GM19328 (cell line): ENCODE measurements around the gene DRC3.
"Not testable (repeated sequence)": the region's sequence is repeated elsewhere in the genome, so short reads cannot be mapped to it uniquely, and the experiment has no call there.

Source experiments
- ATAC-seq: cut with Tn5 transposase; IDR thresholded peaks from one replicate; pipeline ENCODE4 v1.9.1; 2021; ENCODE audit warnings: mild to moderate bottlenecking, moderate library complexity; ENCODE audit not compliant: unreplicated experiment

DRC3 gene

DNA sequence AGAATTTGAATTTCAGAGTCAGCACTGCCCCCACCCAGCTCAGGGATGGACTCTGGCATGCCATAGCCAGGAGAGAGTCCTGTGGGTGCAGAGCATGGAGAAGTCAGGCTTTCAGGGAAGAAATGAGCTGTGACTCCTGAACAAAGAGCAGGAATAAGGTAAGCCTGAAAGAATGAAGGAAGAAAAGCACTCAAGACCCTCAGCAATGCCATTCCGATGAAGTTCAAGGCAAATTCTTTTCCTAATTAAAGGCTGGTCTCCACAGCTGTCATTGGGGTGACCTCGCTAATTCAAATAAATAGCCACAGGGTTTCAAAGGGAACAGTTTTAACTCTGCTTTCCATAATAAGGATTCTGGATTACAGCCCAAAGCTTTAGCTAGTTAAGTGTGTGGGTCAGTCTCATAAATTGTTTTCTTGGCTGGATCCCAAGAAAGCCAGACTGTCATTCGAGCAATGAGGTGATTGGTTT, 32.2 kb upstream of the DRC3 start:
- no peak for ATAC-seq

GRCh38 chr17:17941015-17941414, 31.6 kb upstream of the DRC3 start:
- ATAC-seq = no peak

GRCh38 chr17:17942846-17943245, 29.8 kb upstream of the DRC3 start:
- ATAC-seq = no peak

DNA sequence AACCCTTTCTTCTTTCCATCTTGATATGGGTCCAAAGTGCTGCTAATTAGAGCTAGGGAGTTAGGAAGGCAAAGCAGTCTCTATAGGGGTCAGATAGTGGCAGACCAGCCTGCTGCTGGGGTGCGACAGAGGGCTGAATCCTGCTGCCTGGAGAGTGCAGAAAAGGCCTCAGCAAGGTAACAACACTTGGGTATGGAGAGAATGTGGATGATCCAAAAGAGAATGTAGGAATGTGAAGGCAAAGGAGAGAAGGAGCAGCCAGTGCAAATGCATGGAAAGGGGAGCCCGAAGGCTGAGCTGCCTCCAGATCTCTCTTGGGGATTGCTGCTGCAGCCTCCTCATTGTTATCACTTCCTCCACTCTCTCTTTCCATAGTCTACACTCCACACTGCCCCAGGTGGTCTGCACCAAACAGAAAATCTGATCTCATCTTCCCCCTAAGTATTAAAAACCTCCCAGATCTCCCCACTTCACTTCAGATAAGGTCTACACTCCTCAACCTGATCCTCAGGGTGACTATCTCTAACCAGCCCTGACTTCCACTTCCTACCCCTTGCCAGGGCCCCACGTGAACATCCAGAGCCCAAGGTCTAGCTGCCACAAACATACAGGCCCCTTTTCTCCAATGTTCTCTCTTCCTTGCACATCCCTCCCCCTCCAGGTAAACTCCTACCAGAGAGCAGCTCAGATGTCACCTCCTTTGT, 29.2 kb upstream of the DRC3 start:
- no peak for ATAC-seq

DNA sequence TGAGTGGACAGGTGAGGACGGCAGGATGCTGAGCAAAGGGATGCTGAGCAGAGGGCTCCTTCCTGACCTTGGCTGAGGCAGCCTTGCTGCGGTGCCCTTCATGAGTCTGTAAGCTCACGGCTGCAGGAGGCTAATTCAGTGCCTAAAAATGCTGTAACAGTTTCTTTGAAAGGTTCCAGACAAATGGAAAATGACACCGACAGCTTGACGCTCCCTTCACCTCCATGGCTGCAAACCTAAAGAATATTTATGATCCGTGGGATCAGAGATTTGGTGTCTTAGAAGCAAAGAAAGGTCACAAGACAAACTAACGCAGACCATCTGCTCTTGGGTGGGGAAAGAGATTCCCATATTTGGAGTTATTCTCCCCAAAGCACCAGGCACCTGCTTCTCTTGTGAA, 28.4 kb upstream of the DRC3 start:
- no peak for ATAC-seq

GRCh38 chr17:17944743-17945142, 27.9 kb upstream of the DRC3 start:
- no peak for ATAC-seq

DNA sequence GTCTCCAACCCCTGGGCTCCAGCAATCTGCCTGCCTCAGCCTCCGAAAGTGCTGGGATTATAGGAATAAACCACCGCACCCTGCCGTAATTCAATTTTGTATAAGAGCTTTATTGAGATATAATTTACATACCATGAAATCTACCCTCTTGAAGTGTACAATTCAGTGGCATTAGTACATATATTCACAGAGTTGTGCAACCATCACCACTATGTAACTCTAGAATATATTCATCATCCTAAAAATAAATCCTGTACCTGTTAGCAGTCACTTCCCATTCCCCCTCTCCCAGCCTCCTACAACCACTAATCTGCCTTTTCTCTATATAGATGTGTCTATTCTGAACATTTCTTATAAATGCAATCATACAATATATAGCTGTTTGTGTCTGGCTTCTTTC, 26.6 kb upstream of the DRC3 start:
- no peak for ATAC-seq

GRCh38 chr17:17947309-17947708, 25.4 kb upstream of the DRC3 start:
- no peak for ATAC-seq

DNA sequence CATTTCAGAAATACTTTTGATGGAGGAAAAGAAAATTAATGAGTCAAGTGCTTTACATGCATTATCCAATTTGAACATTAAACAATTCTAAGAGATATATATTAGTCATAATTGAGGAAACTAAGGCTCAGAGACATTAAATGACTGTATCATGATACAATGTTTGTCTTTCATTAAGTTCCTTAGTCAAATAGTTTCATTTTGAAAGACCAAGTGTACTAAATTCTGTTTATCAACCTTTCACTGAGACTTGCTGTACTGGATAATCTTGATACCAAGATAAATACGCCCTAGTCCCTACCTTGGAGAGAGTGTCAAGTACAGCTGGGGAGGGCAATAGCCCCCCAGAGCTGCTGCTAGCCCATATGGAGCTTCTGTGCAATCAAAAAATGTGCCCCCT, 24.7 kb upstream of the DRC3 start:
- ATAC-seq = no peak

DNA sequence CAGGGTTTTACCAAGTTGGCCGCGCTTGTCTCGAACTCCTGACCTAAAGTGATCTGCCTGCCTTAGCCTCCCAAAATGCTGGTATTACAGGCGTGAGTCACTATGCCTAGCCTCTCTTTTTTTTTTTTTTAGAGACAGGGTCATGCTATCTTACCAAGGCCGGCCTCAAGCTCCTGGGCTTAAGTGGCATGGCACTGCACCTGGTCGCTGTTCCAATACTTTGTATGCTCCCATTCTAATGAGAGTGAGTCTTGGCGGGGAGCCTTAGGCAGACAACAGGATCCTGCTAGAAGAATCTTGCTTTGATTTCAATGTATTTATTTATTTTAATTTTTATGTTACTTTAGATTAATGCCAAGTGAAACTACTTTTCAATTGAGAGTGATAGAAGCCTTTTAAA, 22.3 kb upstream of the DRC3 start:
- no peak for ATAC-seq

DNA sequence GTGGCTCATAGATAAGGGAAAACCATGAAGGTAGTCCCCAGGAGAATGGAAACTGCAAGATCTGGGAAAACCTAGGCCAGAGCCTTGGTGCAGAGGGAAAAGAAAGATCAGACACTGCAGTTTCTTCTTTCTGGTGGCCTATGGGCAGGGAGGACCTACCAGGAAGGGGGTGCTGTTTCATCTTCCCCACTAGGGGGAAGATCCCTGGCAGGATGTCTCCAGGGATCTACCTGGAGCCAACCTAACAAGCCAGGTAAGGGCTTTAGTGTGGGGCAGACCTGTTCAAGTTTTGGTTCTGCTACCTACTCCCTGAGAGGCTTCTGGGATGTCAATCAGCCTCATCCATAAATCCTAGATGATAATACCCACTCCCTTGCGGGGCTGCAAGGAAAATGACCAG, 21.9 kb upstream of the DRC3 start:
- no peak for ATAC-seq

DNA sequence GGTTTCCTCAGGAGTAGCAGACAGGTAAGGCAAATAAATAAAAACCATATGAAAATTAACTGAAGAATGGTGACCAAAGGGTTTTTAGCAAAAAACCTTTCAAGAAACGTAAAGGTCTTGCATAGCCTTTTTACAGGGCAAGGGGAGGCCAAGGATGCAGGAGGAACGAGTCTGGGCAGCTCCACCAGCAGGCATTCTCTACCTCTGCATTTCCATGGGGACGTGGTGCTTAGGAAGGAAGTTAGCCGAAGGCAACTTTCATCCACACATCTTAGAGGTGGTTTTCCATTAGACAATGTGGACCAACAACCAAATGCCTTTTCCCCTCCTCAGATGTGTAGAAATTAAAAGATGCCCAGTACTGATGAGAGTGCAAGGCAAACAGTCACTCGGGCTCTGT, 21.1 kb upstream of the DRC3 start:
- no peak for ATAC-seq

- ATAC-seq = no peak
These were observed 20.0 kb upstream of the DRC3 start for GRCh38 chr17:17952691-17953090.

GRCh38 chr17:17954079-17954478, 18.6 kb upstream of the DRC3 start:
- ATAC-seq = no peak

DNA sequence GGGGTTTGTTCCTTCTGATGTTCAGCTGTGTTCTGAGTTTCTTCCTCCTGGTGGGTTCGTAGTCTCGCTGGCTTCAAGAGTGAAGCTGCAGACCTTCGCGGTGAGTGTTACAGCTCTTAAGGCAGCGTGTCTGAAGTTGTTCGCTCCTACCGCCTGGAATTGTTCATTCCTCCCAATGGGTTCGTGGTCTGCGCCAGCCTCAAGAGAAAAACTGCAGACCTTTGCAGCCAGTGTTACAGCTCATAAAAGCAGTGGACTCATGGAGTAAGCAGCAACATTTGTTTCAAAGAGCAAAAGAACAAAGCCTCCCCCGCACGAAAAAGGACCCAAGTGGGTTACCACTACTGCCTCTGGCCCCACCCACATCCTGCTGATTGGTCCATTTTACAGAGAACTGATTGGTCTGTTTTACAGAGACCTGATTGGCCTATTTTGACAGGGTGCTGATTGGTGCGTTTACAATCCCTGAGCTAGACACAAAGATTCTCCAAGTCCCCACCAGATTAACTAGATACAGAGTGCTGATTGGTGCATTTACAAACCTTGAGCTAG, 16.8 kb upstream of the DRC3 start:
- ATAC-seq = not testable (repeated sequence)

DNA sequence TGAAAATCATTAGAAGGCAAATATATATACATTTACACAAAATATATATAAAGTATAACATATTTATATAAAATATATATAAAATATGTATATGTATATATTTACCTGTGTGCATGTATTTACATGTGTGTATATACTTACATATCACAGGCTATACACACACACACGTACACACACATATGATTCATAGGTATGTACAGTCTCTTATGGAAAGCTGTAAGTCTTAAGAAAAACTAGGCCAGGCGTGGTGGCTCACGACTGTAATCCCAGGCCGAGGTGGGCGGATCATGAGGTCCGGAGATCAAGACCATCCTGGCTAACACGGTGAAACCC, 15.1 kb upstream of the DRC3 start:
- no peak for ATAC-seq

DNA sequence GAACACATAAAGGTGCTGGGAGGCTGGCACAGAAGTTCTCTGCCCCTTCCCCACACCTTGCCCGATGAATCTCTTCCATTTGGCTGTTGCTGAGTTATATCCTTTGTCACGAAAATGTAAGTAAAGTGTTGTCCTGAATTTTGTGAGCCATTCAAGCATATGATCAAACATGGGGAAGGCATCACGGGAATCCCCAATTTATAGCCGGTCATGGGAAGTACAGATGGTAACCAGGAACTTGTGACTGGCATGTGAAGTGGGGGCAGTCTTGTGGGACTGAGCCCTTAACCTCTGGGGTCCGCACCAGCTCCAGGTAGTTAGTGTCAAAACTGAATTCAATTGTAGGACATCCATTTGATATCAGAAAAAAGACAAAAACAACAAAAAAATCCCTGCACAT, 13.7 kb upstream of the DRC3 start:
- ATAC-seq = no peak

DNA sequence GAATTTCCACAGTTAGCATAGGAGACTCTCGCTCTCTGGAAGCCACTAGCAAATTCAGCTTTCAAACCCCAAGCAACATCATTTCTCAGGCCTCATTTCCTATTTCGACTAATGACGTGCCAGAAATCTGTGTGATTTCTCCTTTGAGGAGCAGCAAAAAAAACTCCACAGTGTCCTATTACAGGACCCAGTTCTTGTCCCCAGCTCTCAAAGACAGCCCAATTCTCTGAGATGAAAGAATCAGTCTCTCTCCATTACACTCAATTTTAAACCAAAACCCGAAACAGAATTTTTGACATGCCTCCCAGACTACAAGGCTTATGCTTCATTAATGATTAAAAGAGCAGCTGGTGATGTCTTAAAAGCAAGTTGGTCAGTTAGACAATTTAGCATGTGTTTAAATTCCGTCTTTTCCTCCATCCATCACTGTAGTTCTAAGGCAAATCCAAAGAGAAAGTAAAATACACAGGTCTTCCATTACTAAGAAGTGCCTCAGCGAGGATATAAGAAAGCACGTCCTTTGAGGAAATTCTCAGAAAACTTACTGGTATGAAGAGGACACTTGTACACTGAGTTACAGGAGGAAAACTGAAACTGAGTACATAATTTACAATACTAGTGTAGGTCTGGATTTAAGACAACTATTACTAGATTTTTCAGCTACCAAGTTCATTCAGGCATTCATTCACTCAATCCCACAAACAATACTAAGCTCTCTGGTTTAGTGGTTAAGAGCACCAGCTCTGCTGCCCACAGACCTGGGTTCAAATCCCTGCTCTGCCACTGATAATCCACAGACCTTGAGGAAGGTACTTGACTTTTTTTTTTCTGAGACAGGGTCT, 12.9 kb upstream of the DRC3 start:
- ATAC-seq = no peak

- ATAC-seq = no peak
These were observed 12.1 kb upstream of the DRC3 start for GRCh38 chr17:17960500-17961030.

- no peak for ATAC-seq
These were observed 9.6 kb upstream of the DRC3 start for GRCh38 chr17:17963066-17963465.

DNA sequence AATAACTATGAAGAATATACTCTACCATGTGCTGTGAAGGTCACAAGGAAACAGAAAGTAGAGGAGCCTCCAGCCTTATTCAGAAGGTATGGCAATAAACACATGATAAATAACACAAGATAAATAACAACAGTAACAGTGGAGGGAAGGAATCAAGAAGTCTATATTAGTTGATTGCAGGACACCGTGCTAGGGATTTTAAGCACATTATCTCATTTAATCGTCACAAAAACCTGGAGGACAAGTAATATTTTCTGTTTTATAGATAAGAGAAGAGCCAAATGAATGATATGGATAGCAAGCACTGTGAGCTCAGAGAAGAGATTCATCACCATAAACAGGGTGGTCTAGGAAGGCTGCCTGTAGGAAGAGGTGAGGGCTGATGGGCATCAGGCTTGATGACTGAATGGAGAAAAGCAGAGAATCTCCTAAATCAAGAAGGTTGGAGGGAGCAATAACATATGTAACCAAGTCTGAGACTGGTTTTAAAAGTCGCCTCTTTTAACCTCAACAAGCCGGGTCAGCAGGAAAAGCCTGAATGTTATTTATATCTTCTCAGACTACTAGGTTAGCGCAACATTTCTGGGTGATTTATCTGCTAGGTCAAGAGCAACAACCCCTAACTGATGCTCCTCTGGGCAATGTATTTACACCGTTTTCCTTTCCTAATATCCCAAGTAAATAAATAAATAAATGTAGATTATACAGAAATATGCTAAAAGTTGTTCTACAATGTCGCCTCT, 8.8 kb upstream of the DRC3 start:
- no peak for ATAC-seq
